SK-N-SH (cell line): ENCODE measurements around the gene ARPC4. TPM values are rescaled to one million over a fixed set of nuclear protein-coding genes. Genes with fewer than 3 reads are reported as not detected.

Source experiments
- CTCF ChIA-PET: fragments of 300-600, 350-600 bp; formaldehyde crosslinking; extraction: SDS; loops from one replicate; lab custom pipeline; 2021; lab: Yijun Ruan, JAX
- POLR2A ChIA-PET: fragments of 350-600 bp; sonication (Branson Sonifier 250); formaldehyde crosslinking; extraction: SDS; loops from one replicate; lab custom pipeline; 2020; ENCODE audit warnings: antibody characterized with exemption, inconsistent platforms; lab: Yijun Ruan, JAX
- DNase-seq: peaks from one replicate; pipeline ENCODE4 v3.0.0; 2012
- H2AFZ ChIP-seq: fragments of 200-600 bp; sonication (generic); 2 replicates; pipeline ENCODE4 v1.8.1; 2016; ENCODE audit warnings: antibody characterized with exemption, mild to moderate bottlenecking, low read depth
- H3F3A ChIP-seq: fragments of 200-600 bp; sonication (generic); replicated peaks from 2 replicates; pipeline ENCODE3; 2016; ENCODE audit warnings: antibody characterized with exemption, mild to moderate bottlenecking; ENCODE audit not compliant: insufficient read depth
- H3K27ac ChIP-seq, 2 experiments: fragments of 200-500 bp in 1 of 2; fragments of 200-600 bp in 1 of 2; sonication (Bioruptor generic) in 1 of 2; sonication (generic), shearing (Covaris generic) in 1 of 2; 2 replicates each; pipeline versions ENCODE4 v1.5.1 to v1.6.1; 2014 to 2016; ENCODE audit warnings: low read depth in 2 of 2, inconsistent platforms in 1 of 2, low read length in 1 of 2, mild to moderate bottlenecking in 1 of 2, mixed read lengths in 1 of 2
- H3K27me3 ChIP-seq: fragments of 200-600 bp; sonication (generic), shearing (Covaris generic); 2 replicates; pipeline ENCODE4 v1.6.1; 2016; ENCODE audit warnings: mixed run types; ENCODE audit not compliant: insufficient read depth
- H3K36me3 ChIP-seq, 2 experiments: fragments of 200-500 bp in 1 of 2; fragments of 200-600 bp in 1 of 2; sonication (Bioruptor generic) in 1 of 2; sonication (generic) in 1 of 2; replicated peaks in 1 of 2; 2 replicates each; pipeline versions ENCODE3 to v1.5.1; 2014 to 2016; ENCODE audit warnings: low read length in 1 of 2, mild to moderate bottlenecking in 1 of 2; ENCODE audit not compliant: insufficient read depth in 2 of 2, control insufficient read depth in 1 of 2
- H3K4me1 ChIP-seq, 2 experiments: fragments of 200-500 bp in 1 of 2; fragments of 200-600 bp in 1 of 2; sonication (Bioruptor generic) in 1 of 2; sonication (generic), shearing (Covaris generic) in 1 of 2; 2 replicates each; pipeline versions ENCODE4 v1.5.1 to v1.6.1; 2014 to 2016; ENCODE audit warnings: low read depth in 1 of 2, low read length in 1 of 2, mixed run types in 1 of 2; ENCODE audit not compliant: insufficient read depth in 2 of 2, control insufficient read depth in 1 of 2
- H3K4me2 ChIP-seq: fragments of 200-600 bp; sonication (generic), shearing (Covaris generic); 2 replicates; pipeline ENCODE4 v1.6.1; 2017; ENCODE audit warnings: mixed run types
- H3K4me3 ChIP-seq, 2 experiments: fragments of 200-500 bp in 1 of 2; fragments of 200-600 bp in 1 of 2; sonication (Bioruptor generic) in 1 of 2; sonication (generic), shearing (Covaris generic) in 1 of 2; 2 replicates each; pipeline versions ENCODE4 v1.5.1 to v1.8.1; 2014 to 2016; ENCODE audit warnings: low read depth in 2 of 2, inconsistent platforms in 1 of 2, low read length in 1 of 2, mild to moderate bottlenecking in 1 of 2, mixed read lengths in 1 of 2, moderate library complexity in 1 of 2
- H3K79me2 ChIP-seq: fragments of 200-600 bp; sonication (generic); 2 replicates; pipeline ENCODE4 v1.8.1; 2017; ENCODE audit warnings: mild to moderate bottlenecking; ENCODE audit not compliant: insufficient read depth
- H3K9ac ChIP-seq: fragments of 200-600 bp; sonication (generic); 2 replicates; pipeline ENCODE4 v1.6.1; 2017; ENCODE audit warnings: mixed run types
- H3K9me2 ChIP-seq: fragments of 200-600 bp; sonication (generic); 2 replicates; pipeline ENCODE4 v1.6.1; 2017; ENCODE audit warnings: mixed run types
- H3K9me3 ChIP-seq: fragments of 200-600 bp; sonication (generic); 2 replicates; pipeline ENCODE4 v1.6.1; 2017; ENCODE audit warnings: mixed run types, mild to moderate bottlenecking, moderate library complexity
- H4K20me1 ChIP-seq: fragments of 200-600 bp; sonication (generic); 2 replicates; pipeline ENCODE4 v1.6.1; 2017; ENCODE audit warnings: mild to moderate bottlenecking, mixed run types; ENCODE audit not compliant: insufficient read depth
- CHD2 ChIP-seq: fragments of 150-350 bp; IDR thresholded peaks from 2 replicates; pipeline ENCODE4 v1.6.1; 2018; ENCODE audit warnings: low read length; ENCODE audit not compliant: partially characterized antibody
- ELF1 ChIP-seq: IDR thresholded peaks from 2 replicates; pipeline ENCODE4 v1.4.0; 2012
- EP300 ChIP-seq, 2 experiments: IDR thresholded peaks; 2 replicates each; pipeline versions ENCODE4 v1.4.0 to v1.6.1; 2012; ENCODE audit warnings: borderline replicate concordance in 1 of 2, low read depth in 1 of 2, low read length in 1 of 2
- FOSL2 ChIP-seq: IDR thresholded peaks from 2 replicates; pipeline ENCODE4 v1.4.0; 2012; ENCODE audit warnings: low read depth, mild to moderate bottlenecking, moderate library complexity, borderline replicate concordance
- GABPA ChIP-seq: IDR thresholded peaks from 2 replicates; pipeline ENCODE4 v1.4.0; 2012; ENCODE audit warnings: low read depth, mild to moderate bottlenecking
- GATA2 ChIP-seq: sonication (generic); formaldehyde crosslinking; IDR thresholded peaks from 2 replicates; pipeline ENCODE4 v1.5.0; 2020; ENCODE audit warnings: mild to moderate bottlenecking, missing genetic modification reagents
- IRF3 ChIP-seq: fragments of 150-350 bp; IDR thresholded peaks from 2 replicates; pipeline ENCODE4 v1.6.1; 2016; ENCODE audit warnings: mild to moderate bottlenecking, low read depth, low read length
- JUND ChIP-seq: IDR thresholded peaks from 2 replicates; pipeline ENCODE4 v1.4.0; 2012
- MAX ChIP-seq: IDR thresholded peaks from 2 replicates; pipeline ENCODE4 v1.4.0; 2012; ENCODE audit warnings: low read depth
- MXI1 ChIP-seq: IDR thresholded peaks from 2 replicates; pipeline ENCODE4 v1.6.1; 2012; ENCODE audit warnings: mild to moderate bottlenecking, low read depth, low read length, improper control_type of control experiment
- NFIC ChIP-seq: IDR thresholded peaks from 2 replicates; pipeline ENCODE4 v1.4.0; 2012; ENCODE audit warnings: borderline replicate concordance
- POLR2AphosphoS5 ChIP-seq: IDR thresholded peaks from 2 replicates; pipeline ENCODE4 v1.6.1; 2012; ENCODE audit warnings: low read depth, low read length
- REST ChIP-seq: IDR thresholded peaks from 2 replicates; pipeline ENCODE4 v1.6.1; 2012; ENCODE audit warnings: mild to moderate bottlenecking, low read depth, low read length, moderate library complexity
- RXRA ChIP-seq: IDR thresholded peaks from 2 replicates; pipeline ENCODE4 v1.4.0; 2012; ENCODE audit warnings: low read depth, mild to moderate bottlenecking, borderline replicate concordance
- SIN3A ChIP-seq: IDR thresholded peaks from 2 replicates; pipeline ENCODE4 v1.6.1; 2012; ENCODE audit warnings: low read depth, mild to moderate bottlenecking, low read length, moderate library complexity, borderline replicate concordance
- SMC3 ChIP-seq: IDR thresholded peaks from 2 replicates; pipeline ENCODE4 v1.6.1; 2012; ENCODE audit warnings: low read depth, low read length, improper control_type of control experiment
- TAF1 ChIP-seq: IDR thresholded peaks from 2 replicates; pipeline ENCODE4 v1.6.1; 2012; ENCODE audit warnings: low read depth, mild to moderate bottlenecking, low read length, moderate library complexity, borderline replicate concordance
- WGBS: methylation state at CpG from one replicate; pipeline ENCODE4 v1.1.6; 2017; ENCODE audit warnings: low lambda C conversion rate; 5-methylcytosine and 5-hydroxymethylcytosine counted together
- polyA plus RNA-seq, 3 experiments: library from polyadenylated mRNA; depleted of rRNA; stranded (reverse); fragments of >200 nt; gene quantifications; 2 replicates each; pipeline ENCODE4 v1.2.3, GENCODE V29; 2012
- TF ChIP-seq, protein P1 (sequence below): IDR thresholded peaks from 2 replicates; pipeline ENCODE4 v1.4.0; 2012; ENCODE audit warnings: low read depth, borderline replicate concordance
- TF ChIP-seq, protein P2 (sequence below): fragments of 200-600 bp; sonication (generic); IDR thresholded peaks from 2 replicates; pipeline ENCODE4 v1.6.1; 2017; ENCODE audit warnings: antibody characterized with exemption, mild to moderate bottlenecking, moderate library complexity

ARPC4 gene
- polyA plus RNA-seq (2012; rRNA removed), result 220 and 233 TPM in 2 replicates
- 213 and 244 TPM in 2 replicates for polyA plus RNA-seq (2012; cell fraction: cytosol; rRNA removed)
- 74.3 and 105 TPM in 2 replicates for polyA plus RNA-seq (2012; cell fraction: nucleus; rRNA removed)

- CTCF ChIA-PET, result interaction anchor here (0.6 to 1.6 kb wide), 3 partner anchors 16 to 535 kb away, joined by 3 to 6 read pairs (median 3); partner anchors contain the start of gene CRELD1
- Histone ChIP-seq H2AFZ (peak within 1 kb of the TSS; percentile 73), H3F3A (no peaks in the 10 kb centered on the region), H3K4me2 (peak within 1 kb of the TSS; percentile 83), H3K9me3 (no peaks in the 10 kb centered on the region), H3K9ac (peak within 1 kb of the TSS; percentile 98), H3K9me2 (no peaks in the 10 kb centered on the region), H4K20me1 (peaks cover 15% of the 10 kb centered on the region; the same call in 1 of the 2 replicates), H3K27me3 (no peaks in the 10 kb centered on the region), H3K4me1 (peaks cover 10 to 13% of the 10 kb centered on the region in 2 experiments; a peak in 1 of 4 replicates), H3K79me2 (peaks cover 69% of the 10 kb centered on the region), H3K4me3 (peak within 1 kb of the TSS; percentile 82 to 96), H3K27ac (peak within 1 kb of the TSS; percentile 91 to 97), H3K36me3 (peaks cover 36 to 39% of the 10 kb centered on the region in 2 experiments)
- WGBS, result under 1% methylated on average over 30 of the region's 65 CpGs
- TF ChIP-seq GABPA (peak; percentile 84), NFIC (peak; percentile 3; the same call in 1 of the 2 replicates), GATA2 (CRISPR knock-in tag) (no peak), FOSL2 (no peak), POLR2AphosphoS5 (peak; percentile 78), SIN3A (peak; percentile 64; the same call in 1 of the 2 replicates), ELF1 (peak; percentile 92), EP300 (IDR thresholded peaks at IDR 0.05; ENCODE audit: borderline replicate concordance in 1 of 2, low read depth in 1 of 2, low read length in 1 of 2) (0 out of 4 replicates have a peak, but pooled peaks of 1 of the 2 experiments have one; percentile 15), TAF1 (peak; percentile 80), MXI1 (peak; percentile 77), RXRA (no peak), MAX (peak; percentile 46), JUND (peak; percentile 39; the same call in 1 of the 2 replicates), CHD2 (peak; percentile 99), SMC3 (no peak), REST (no peak), IRF3 (no peak)
- TF ChIP-seq, protein P1, sequence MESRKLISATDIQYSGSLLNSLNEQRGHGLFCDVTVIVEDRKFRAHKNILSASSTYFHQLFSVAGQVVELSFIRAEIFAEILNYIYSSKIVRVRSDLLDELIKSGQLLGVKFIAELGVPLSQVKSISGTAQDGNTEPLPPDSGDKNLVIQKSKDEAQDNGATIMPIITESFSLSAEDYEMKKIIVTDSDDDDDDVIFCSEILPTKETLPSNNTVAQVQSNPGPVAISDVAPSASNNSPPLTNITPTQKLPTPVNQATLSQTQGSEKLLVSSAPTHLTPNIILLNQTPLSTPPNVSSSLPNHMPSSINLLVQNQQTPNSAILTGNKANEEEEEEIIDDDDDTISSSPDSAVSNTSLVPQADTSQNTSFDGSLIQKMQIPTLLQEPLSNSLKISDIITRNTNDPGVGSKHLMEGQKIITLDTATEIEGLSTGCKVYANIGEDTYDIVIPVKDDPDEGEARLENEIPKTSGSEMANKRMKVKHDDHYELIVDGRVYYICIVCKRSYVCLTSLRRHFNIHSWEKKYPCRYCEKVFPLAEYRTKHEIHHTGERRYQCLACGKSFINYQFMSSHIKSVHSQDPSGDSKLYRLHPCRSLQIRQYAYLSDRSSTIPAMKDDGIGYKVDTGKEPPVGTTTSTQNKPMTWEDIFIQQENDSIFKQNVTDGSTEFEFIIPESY, result peak; percentile 98
- TF ChIP-seq, protein P2, sequence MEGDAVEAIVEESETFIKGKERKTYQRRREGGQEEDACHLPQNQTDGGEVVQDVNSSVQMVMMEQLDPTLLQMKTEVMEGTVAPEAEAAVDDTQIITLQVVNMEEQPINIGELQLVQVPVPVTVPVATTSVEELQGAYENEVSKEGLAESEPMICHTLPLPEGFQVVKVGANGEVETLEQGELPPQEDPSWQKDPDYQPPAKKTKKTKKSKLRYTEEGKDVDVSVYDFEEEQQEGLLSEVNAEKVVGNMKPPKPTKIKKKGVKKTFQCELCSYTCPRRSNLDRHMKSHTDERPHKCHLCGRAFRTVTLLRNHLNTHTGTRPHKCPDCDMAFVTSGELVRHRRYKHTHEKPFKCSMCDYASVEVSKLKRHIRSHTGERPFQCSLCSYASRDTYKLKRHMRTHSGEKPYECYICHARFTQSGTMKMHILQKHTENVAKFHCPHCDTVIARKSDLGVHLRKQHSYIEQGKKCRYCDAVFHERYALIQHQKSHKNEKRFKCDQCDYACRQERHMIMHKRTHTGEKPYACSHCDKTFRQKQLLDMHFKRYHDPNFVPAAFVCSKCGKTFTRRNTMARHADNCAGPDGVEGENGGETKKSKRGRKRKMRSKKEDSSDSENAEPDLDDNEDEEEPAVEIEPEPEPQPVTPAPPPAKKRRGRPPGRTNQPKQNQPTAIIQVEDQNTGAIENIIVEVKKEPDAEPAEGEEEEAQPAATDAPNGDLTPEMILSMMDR, result no peak
- POLR2A ChIA-PET, result interaction anchor here (0.6 to 1.5 kb wide), 14 partner anchors 9 to 456 kb away, joined by 3 to 9 read pairs (median 3); partner anchors contain the start of genes CAMK1, CRELD1, EMC3 and MTMR14
- DNase-seq, result peak; percentile 94
These were observed at the start of gene ARPC4, which contains the start of gene TADA3 for GRCh38 chr3:9792405-9793160. ARPC4 (plus strand) TSS chr3:9793082; CDS start chr3:9793122, 40 bp downstream. TADA3 (minus strand) TSS chr3:9792473; CDS start chr3:9791466, 1,007 bp downstream.
